IMR-90 (cell line): ENCODE measurements around the gene PTPRF. TPM values are rescaled to one million over a fixed set of nuclear protein-coding genes. Genes with fewer than 3 reads are reported as not detected.

Experiments used
- ATAC-seq: fragments of 200-7000 bp; cut with Tn5 transposase; 2 replicates; pipeline ENCODE4 v1.9.1; 2020; ENCODE audit warnings: low read depth, mild to moderate bottlenecking, moderate library complexity
- BruUV-seq: library from RNA; stranded (reverse); fragments of 400-500 nt; replicated peaks from 2 replicates; lab custom pipeline; 2021; lab: Mats Ljungman, UMichigan
- CTCF ChIA-PET: fragments of 300-600 bp; formaldehyde crosslinking; extraction: SDS; loops from one replicate; lab custom pipeline; 2021; ENCODE audit warnings: antibody characterized with exemption; lab: Yijun Ruan, JAX
- POLR2A ChIA-PET: fragments of 300-600 bp; sonication (Branson Sonifier 250); formaldehyde crosslinking; loops from one replicate; lab custom pipeline; 2022; ENCODE audit warnings: antibody characterized with exemption; ENCODE audit not compliant: unreplicated experiment; lab: Charles Lee
- DNase-seq: peaks from one replicate; pipeline ENCODE4 v3.0.0; 2013
- H2AFZ ChIP-seq: replicated peaks from 2 replicates; pipeline ENCODE3; 2013; ENCODE audit warnings: low read length, mild to moderate bottlenecking; ENCODE audit not compliant: poor library complexity
- H2AK5ac ChIP-seq: 2 replicates; pipeline ENCODE4 v1.6.1; 2013; ENCODE audit warnings: low read depth, low read length, inconsistent platforms
- H2AK9ac ChIP-seq: replicated peaks from 2 replicates; pipeline ENCODE3; 2013; ENCODE audit warnings: mild to moderate bottlenecking, low read depth, low read length, moderate library complexity; ENCODE audit not compliant: poor library complexity
- H2BK120ac ChIP-seq: 2 replicates; pipeline ENCODE4 v1.6.1; 2013; ENCODE audit warnings: low read depth, low read length, inconsistent platforms
- H2BK15ac ChIP-seq: 3 replicates; pipeline ENCODE4 v1.6.1; 2013; ENCODE audit warnings: low read depth, low read length, inconsistent platforms
- H2BK20ac ChIP-seq: 2 replicates; pipeline ENCODE4 v1.6.1; 2013; ENCODE audit warnings: low read depth, mild to moderate bottlenecking, inconsistent platforms, low read length, moderate library complexity
- H2BK5ac ChIP-seq: 2 replicates; pipeline ENCODE4 v1.6.1; 2013; ENCODE audit warnings: mild to moderate bottlenecking, low read depth, low read length, inconsistent platforms; ENCODE audit not compliant: poor library complexity, severe bottlenecking
- H3K14ac ChIP-seq: replicated peaks from 2 replicates; pipeline ENCODE4 v1.6.1; 2013; ENCODE audit warnings: low read depth, low read length, inconsistent platforms
- H3K18ac ChIP-seq: 2 replicates; pipeline ENCODE4 v1.6.1; 2013; ENCODE audit warnings: low read depth, low read length, control low read depth
- H3K23ac ChIP-seq: 2 replicates; pipeline ENCODE4 v1.6.1; 2013; ENCODE audit warnings: low read depth, low read length, inconsistent platforms
- H3K27ac ChIP-seq: 2 replicates; pipeline ENCODE4 v1.5.1; 2013; ENCODE audit warnings: mild to moderate bottlenecking, control low read depth, low read length; ENCODE audit not compliant: insufficient read depth
- H3K27me3 ChIP-seq: 2 replicates; pipeline ENCODE4 v1.6.1; 2013; ENCODE audit warnings: low read length; ENCODE audit not compliant: control insufficient read depth, insufficient read depth
- H3K36me3 ChIP-seq: 2 replicates; pipeline ENCODE4 v1.6.1; 2013; ENCODE audit warnings: low read length, mixed read lengths; ENCODE audit not compliant: control insufficient read depth, insufficient read depth
- H3K4ac ChIP-seq: 2 replicates; pipeline ENCODE4 v1.6.1; 2013; ENCODE audit warnings: low read depth, low read length, inconsistent platforms
- H3K4me1 ChIP-seq: 2 replicates; pipeline ENCODE4 v1.6.1; 2013; ENCODE audit warnings: low read length, mixed read lengths; ENCODE audit not compliant: control insufficient read depth, insufficient read depth
- H3K4me2 ChIP-seq: 2 replicates; pipeline ENCODE4 v1.6.1; 2013; ENCODE audit warnings: low read depth, mild to moderate bottlenecking, control low read depth, low read length, moderate library complexity
- H3K4me3 ChIP-seq: 2 replicates; pipeline ENCODE4 v1.5.1; 2013; ENCODE audit warnings: low read depth, mild to moderate bottlenecking, control low read depth, low read length, moderate library complexity; ENCODE audit not compliant: insufficient read depth
- H3K56ac ChIP-seq: 2 replicates; pipeline ENCODE4 v1.6.1; 2013; ENCODE audit warnings: low read length, inconsistent platforms; ENCODE audit not compliant: insufficient read depth; ENCODE audit errors: extremely low read depth
- H3K79me1 ChIP-seq, 2 experiments: 2 replicates each; pipeline ENCODE4 v1.6.1; 2013; ENCODE audit warnings: low read length in 2 of 2, inconsistent platforms in 1 of 2, low read depth in 1 of 2
- H3K9ac ChIP-seq: 2 replicates; pipeline ENCODE4 v1.6.1; 2013; ENCODE audit warnings: low read depth, low read length, control low read depth
- H3K9me1 ChIP-seq: 2 replicates; pipeline ENCODE4 v1.6.1; 2013; ENCODE audit warnings: low read length, inconsistent platforms; ENCODE audit not compliant: insufficient read depth
- H3K9me3 ChIP-seq: 2 replicates; pipeline ENCODE4 v1.6.1; 2013; ENCODE audit warnings: low read length; ENCODE audit not compliant: control insufficient read depth, insufficient read depth
- H4K20me1 ChIP-seq: 2 replicates; pipeline ENCODE4 v1.6.1; 2013; ENCODE audit warnings: low read length, inconsistent platforms; ENCODE audit not compliant: insufficient read depth
- H4K5ac ChIP-seq: 2 replicates; pipeline ENCODE4 v1.6.1; 2013; ENCODE audit warnings: mild to moderate bottlenecking, low read depth, low read length, control low read depth
- H4K8ac ChIP-seq, 2 experiments: 2 replicates each; pipeline ENCODE4 v1.6.1; 2013; ENCODE audit warnings: low read depth in 2 of 2, low read length in 2 of 2, control low read depth in 1 of 2, inconsistent platforms in 1 of 2
- H4K91ac ChIP-seq: 2 replicates; pipeline ENCODE4 v1.6.1; 2013; ENCODE audit warnings: low read depth, low read length, inconsistent platforms; ENCODE audit not compliant: insufficient read depth
- BHLHE40 ChIP-seq: fragments of 150-350 bp; IDR thresholded peaks from 2 replicates; pipeline ENCODE4 v1.6.1; 2016; ENCODE audit warnings: mild to moderate bottlenecking, low read depth, low read length
- CEBPB ChIP-seq: IDR thresholded peaks from 2 replicates; pipeline ENCODE4 v1.6.1; 2012; ENCODE audit warnings: low read depth, low read length, improper control_type of control experiment
- CHD1 ChIP-seq: IDR thresholded peaks from 2 replicates; pipeline ENCODE4 v1.6.1; 2012; ENCODE audit warnings: low read depth, low read length, improper control_type of control experiment
- CTCF ChIP-seq: conservative IDR thresholded peaks from 2 replicates; pipeline ENCODE4 v1.5.1; 2012; ENCODE audit warnings: mild to moderate bottlenecking, low read depth, low read length, improper control_type of control experiment
- ELK1 ChIP-seq: fragments of 150-350 bp; IDR thresholded peaks from 2 replicates; pipeline ENCODE4 v1.6.1; 2016; ENCODE audit warnings: low read depth, mild to moderate bottlenecking, low read length, moderate library complexity, borderline replicate concordance
- FOS ChIP-seq: fragments of 150-350 bp; IDR thresholded peaks from 2 replicates; pipeline ENCODE4 v1.6.1; 2016; ENCODE audit warnings: low read depth, low read length
- MAFK ChIP-seq: IDR thresholded peaks from 2 replicates; pipeline ENCODE4 v1.6.1; 2012; ENCODE audit warnings: low read depth, low read length, improper control_type of control experiment
- MAZ ChIP-seq: IDR thresholded peaks from 2 replicates; pipeline ENCODE4 v1.6.1; 2012; ENCODE audit warnings: low read depth, mild to moderate bottlenecking, low read length, improper control_type of control experiment, moderate library complexity, borderline replicate concordance
- MXI1 ChIP-seq: IDR thresholded peaks from 2 replicates; pipeline ENCODE4 v1.6.1; 2012; ENCODE audit warnings: low read depth, mild to moderate bottlenecking, low read length, moderate library complexity, borderline replicate concordance
- POLR2A ChIP-seq: IDR thresholded peaks from 2 replicates; pipeline ENCODE4 v1.6.1; 2012; ENCODE audit warnings: mild to moderate bottlenecking, low read depth, low read length
- RAD21 ChIP-seq: IDR thresholded peaks from 2 replicates; pipeline ENCODE4 v1.6.1; 2012; ENCODE audit warnings: low read length, improper control_type of control experiment
- RCOR1 ChIP-seq: IDR thresholded peaks from 2 replicates; pipeline ENCODE4 v1.6.1; 2012; ENCODE audit warnings: mild to moderate bottlenecking, low read length, improper control_type of control experiment; ENCODE audit not compliant: insufficient replicate concordance
- RFX5 ChIP-seq: IDR thresholded peaks from 2 replicates; pipeline ENCODE4 v1.8.0; 2012; ENCODE audit warnings: low read depth, mild to moderate bottlenecking, low read length, moderate library complexity
- SMC3 ChIP-seq: fragments of 150-350 bp; IDR thresholded peaks from 2 replicates; pipeline ENCODE4 v1.6.1; 2016; ENCODE audit warnings: low read depth, mild to moderate bottlenecking, antibody characterized with exemption, low read length, moderate library complexity
- USF2 ChIP-seq: fragments of 150-350 bp; IDR thresholded peaks from 2 replicates; pipeline ENCODE4 v1.6.1; 2017; ENCODE audit warnings: mild to moderate bottlenecking, antibody characterized with exemption, low read length, low read depth
- whole genome bisulfite sequencing, 2 experiments: methylation state at CpG; one replicate each; pipeline versions ENCODE4 v1.1.5 to v1.1.7; 2013; ENCODE audit warnings: missing lambda C conversion rate in 2 of 2; ENCODE audit not compliant: insufficient read length in 1 of 2; ENCODE audit errors: extremely low coverage in 2 of 2; 5-methylcytosine and 5-hydroxymethylcytosine counted together
- dilution Hi-C: fragments of 300-500 bp; cut with HindIII; formaldehyde crosslinking; loops from one replicate; pipeline ENCODE4 v1.14.3; 2018; ENCODE audit warnings: low sequenced_read_pairs; ENCODE audit not compliant: unreplicated experiment
- in situ Hi-C: fragments of 300-500 bp; cut with MboI; formaldehyde crosslinking; loops from 3 replicates; pipeline ENCODE4 v1.14.3; 2019; ENCODE audit warnings: low sequenced_read_pairs, inconsistent platforms, mixed read lengths
- intact Hi-C: fragments of 100-400 bp; cut with micrococcal nuclease; formaldehyde crosslinking; loops from 2 replicates; pipeline ENCODE4 v1.10.0; 2022
- polyA plus RNA-seq, 3 experiments: library from polyadenylated mRNA; depleted of rRNA; stranded (reverse); fragments of >200 nt; gene quantifications; 2 replicates each; pipeline ENCODE4 v1.2.3, GENCODE V29; 2012; ENCODE audit warnings: low replicate concordance in 1 of 3
- total RNA-seq: library from RNA; depleted of rRNA; stranded (reverse); fragments of >200 nt; gene quantifications from 2 replicates; pipeline ENCODE4 v1.2.3, GENCODE V29; 2012

The PTPRF gene
- total and polyA plus RNA-seq, 2 of the 4 experiments (the other 2 are of a cell fraction), result 25.8 to 92.3 TPM

- H3K18ac ChIP-seq, result no peak overlapping the region
- H3K79me1 ChIP-seq, result no peaks in the 10 kb centered on the region
- TF ChIP-seq USF2, result no peak
- no peak for TF ChIP-seq CTCF
- TF ChIP-seq CHD1, result no peak
- TF ChIP-seq RCOR1, result no peak
- no peak for TF ChIP-seq MAZ
- TF ChIP-seq MAFK, result no peak
- TF ChIP-seq POLR2A, result no peak
- no peak for TF ChIP-seq ELK1
- TF ChIP-seq SMC3, result no peak
- TF ChIP-seq CEBPB, result no peak
- no peak for TF ChIP-seq FOS
- no peak for TF ChIP-seq RAD21
- no peak for TF ChIP-seq BHLHE40
- TF ChIP-seq RFX5, result no peak
- no peak for TF ChIP-seq MXI1
- ChIA-PET CTCF (interaction anchor here (0.6 kb wide), 1 partner anchor 32 kb away, joined by 4 read pairs; no protein-coding TSS in a partner anchor), POLR2A (no interaction called here)
- no peak overlapping the region for H3K14ac ChIP-seq
- no peak overlapping the region for H2BK15ac ChIP-seq
- H3K9me3 ChIP-seq, result no peaks in the 10 kb centered on the region
- in situ Hi-C loops, result no loop called here
- no peak overlapping the region for H2BK120ac ChIP-seq
- H4K8ac ChIP-seq, result no peak overlapping the region
- H3K27ac ChIP-seq, result no peak overlapping the region
- H3K4ac ChIP-seq, result no peak overlapping the region
- H3K9ac ChIP-seq, result no peak overlapping the region
- H2AK5ac ChIP-seq, result no peak overlapping the region
- no peaks in the 10 kb centered on the region for H4K20me1 ChIP-seq
- no peaks in the 10 kb centered on the region for H3K36me3 ChIP-seq
- peak overlapping the region; percentile 52 for H2AK9ac ChIP-seq
- dilution Hi-C loops, result no loop called here
- no peak overlapping the region for H3K4me3 ChIP-seq
- DNase-seq (no peak), ATAC-seq (no peak)
- no peaks in the 10 kb centered on the region for H3K4me1 ChIP-seq
- WGBS, 2 experiments, result 93% methylated on average over 6 of the region's 8 CpGs; no CpG with 5 or more reads in 1 of the 2 experiments
- H2BK5ac ChIP-seq, result no peak overlapping the region
- no peaks in the 10 kb centered on the region for H3K27me3 ChIP-seq
- no peak overlapping the region for H3K23ac ChIP-seq
- intact Hi-C loops, result no loop called here
- no peak overlapping the region for H3K4me2 ChIP-seq
- BruUV-seq, result no TSS peak
- H4K5ac ChIP-seq, result no peak overlapping the region
- peak overlapping the region; percentile 12; the same call in 1 of the 2 replicates for H4K91ac ChIP-seq
- H2AFZ ChIP-seq, result peak overlapping the region; percentile 23
- H3K9me1 ChIP-seq, result 0 out of 2 replicates have a peak, but pooled peaks cover 4% of the 10 kb centered on the region
- H3K56ac ChIP-seq, result no peak overlapping the region
- H2BK20ac ChIP-seq, result no peak overlapping the region
These were observed 27.1 kb upstream of the PTPRF start for GRCh38 chr1:43503534-43503933.
